Suprapubic skin (tissue), 4 donors: ENCODE measurements around the gene RTL1. TPM values are rescaled to one million over a fixed set of nuclear protein-coding genes. Genes with fewer than 3 reads are reported as not detected.

Experiments
- DNase-seq, 2 donors: peaks; one replicate each; pipeline ENCODE4 v3.0.0-alpha.2; 2019; ENCODE audit warnings: low spot score in 2 of 2
- H3K27ac ChIP-seq: fragments of 200-600 bp; sonication (generic); one replicate; pipeline ENCODE4 v1.5.1; 2019
- H3K27me3 ChIP-seq: fragments of 200-600 bp; sonication (generic); one replicate; pipeline ENCODE4 v1.5.1; 2019
- H3K36me3 ChIP-seq: fragments of 200-600 bp; sonication (generic); one replicate; pipeline ENCODE4 v1.5.1; 2019
- H3K4me1 ChIP-seq: fragments of 200-600 bp; sonication (generic); one replicate; pipeline ENCODE4 v1.5.1; 2019
- H3K4me3 ChIP-seq: fragments of 200-600 bp; sonication (generic); one replicate; pipeline ENCODE4 v1.5.1; 2019; ENCODE audit warnings: mild to moderate bottlenecking
- H3K9me3 ChIP-seq: fragments of 200-600 bp; sonication (generic); one replicate; pipeline ENCODE4 v1.5.1; 2019
- EP300 ChIP-seq: sonication (generic); formaldehyde crosslinking; IDR thresholded peaks from one replicate; pipeline ENCODE4 v1.6.1; 2017; ENCODE audit warnings: antibody characterized with exemption
- POLR2A ChIP-seq, 2 donors: fragments of 450-650 bp; IDR thresholded peaks; one replicate each; pipeline ENCODE4 v1.6.1; 2017; ENCODE audit warnings: antibody characterized with exemption in 2 of 2, mild to moderate bottlenecking in 2 of 2, moderate library complexity in 2 of 2
- POLR2AphosphoS5 ChIP-seq, 3 donors: sonication (generic); formaldehyde crosslinking; IDR thresholded peaks; one replicate each; pipeline ENCODE4 v1.6.1; 2017; ENCODE audit warnings: antibody characterized with exemption in 3 of 3
- WGBS: methylation state at CpG from one replicate; pipeline ENCODE4 v1.1.5; 2018; 5-methylcytosine and 5-hydroxymethylcytosine counted together
- total RNA-seq, 4 donors: library from RNA; depleted of rRNA; stranded (reverse); fragments of >200 nt; gene quantifications; one replicate each; pipeline ENCODE4 v1.1.0, GENCODE V29; 2016
- TF ChIP-seq, protein P1 (sequence below), 2 donors: fragments of 200-600 bp in 1 of 2; fragments of 450-650 bp in 1 of 2; sonication (generic) in 1 of 2; IDR thresholded peaks; one replicate each; pipeline ENCODE4 v1.5.1; 2016 to 2019; ENCODE audit warnings: antibody characterized with exemption in 2 of 2, mild to moderate bottlenecking in 1 of 2, moderate library complexity in 1 of 2

RTL1 gene
- total RNA-seq, 4 donors from 2014 or later: not detected

DNA sequence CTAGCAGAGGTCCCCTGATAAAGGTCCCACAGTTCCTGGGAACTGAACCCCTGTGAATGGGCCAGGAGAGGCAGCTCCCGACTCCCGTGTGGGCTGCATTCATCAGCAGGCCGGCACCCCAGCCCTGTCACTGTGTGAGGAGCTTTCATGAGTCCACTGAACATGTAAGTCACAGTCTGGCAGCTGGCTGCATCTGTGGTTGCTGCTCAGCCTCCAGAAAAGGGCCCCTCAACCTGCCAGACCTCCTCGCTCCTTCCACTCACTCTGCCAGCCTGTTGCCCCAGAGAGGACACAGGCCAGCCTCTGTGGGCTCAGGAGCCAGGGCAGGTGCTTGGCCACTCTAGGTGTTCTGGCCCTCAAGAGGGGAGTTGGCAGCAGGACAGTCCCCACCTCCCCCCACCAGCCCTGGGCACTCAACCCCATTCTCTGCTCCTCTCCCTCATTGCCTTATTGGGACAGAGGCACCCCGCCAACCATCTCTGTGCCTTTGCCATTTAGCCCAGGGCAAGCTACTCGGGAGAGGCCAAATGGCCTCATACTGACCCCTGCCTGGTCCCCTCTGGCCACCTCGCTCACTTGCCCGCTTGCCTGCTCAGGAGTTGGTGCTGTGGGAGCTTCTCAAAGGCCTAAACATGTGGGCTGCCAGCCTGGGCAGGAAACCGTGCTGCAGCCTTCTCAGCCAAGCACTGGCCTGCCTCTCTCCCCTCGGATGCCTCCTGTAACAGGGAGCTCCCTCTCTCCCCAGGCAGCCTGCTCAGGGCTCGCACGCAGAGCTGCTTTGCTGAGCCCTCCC, 1.9 kb downstream of the RTL1 start:
- H3K27me3 ChIP-seq: peaks cover 79% of the 10 kb centered on the region
- 80% methylated on average over 11 of the region's 12 CpGs for WGBS
- peak; percentile 49 to 73 for DNase-seq

DNA sequence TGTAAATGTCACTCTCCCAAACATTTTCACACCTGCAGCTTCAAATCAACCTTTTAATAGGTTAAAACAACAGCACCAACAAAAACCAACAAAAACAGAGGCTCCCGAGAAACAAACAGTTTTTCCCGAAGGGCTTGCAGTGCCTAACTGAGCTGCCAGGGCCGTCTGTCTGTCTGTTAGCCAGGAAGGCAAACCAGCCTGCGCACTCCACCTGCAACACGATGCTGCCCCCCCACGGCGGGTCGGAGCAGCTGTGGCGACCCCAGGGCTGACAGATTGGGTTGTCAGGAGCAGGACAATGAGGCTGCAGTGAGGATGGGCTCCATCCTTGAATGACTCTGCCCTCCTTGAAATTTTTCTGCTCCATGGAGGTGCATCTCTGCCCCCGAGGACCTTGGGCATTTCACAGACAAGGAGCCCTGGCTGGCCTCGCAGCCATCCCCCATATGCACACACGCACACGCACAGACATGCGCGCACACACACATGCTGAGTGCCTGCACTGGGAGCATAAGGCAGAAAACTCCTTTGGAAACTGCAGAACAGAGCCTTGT, 2.6 kb downstream of the RTL1 start:
- 44% methylated on average over 15 of the region's 15 CpGs for WGBS
- H3K9me3 ChIP-seq: no peaks in the 10 kb centered on the region
- DNase-seq: peak in 1 of 2 donors; percentile 55
- peaks cover 14% of the 10 kb centered on the region for H3K4me1 ChIP-seq
- H3K4me3 ChIP-seq: no peak overlapping the region
- TF ChIP-seq, protein P1, sequence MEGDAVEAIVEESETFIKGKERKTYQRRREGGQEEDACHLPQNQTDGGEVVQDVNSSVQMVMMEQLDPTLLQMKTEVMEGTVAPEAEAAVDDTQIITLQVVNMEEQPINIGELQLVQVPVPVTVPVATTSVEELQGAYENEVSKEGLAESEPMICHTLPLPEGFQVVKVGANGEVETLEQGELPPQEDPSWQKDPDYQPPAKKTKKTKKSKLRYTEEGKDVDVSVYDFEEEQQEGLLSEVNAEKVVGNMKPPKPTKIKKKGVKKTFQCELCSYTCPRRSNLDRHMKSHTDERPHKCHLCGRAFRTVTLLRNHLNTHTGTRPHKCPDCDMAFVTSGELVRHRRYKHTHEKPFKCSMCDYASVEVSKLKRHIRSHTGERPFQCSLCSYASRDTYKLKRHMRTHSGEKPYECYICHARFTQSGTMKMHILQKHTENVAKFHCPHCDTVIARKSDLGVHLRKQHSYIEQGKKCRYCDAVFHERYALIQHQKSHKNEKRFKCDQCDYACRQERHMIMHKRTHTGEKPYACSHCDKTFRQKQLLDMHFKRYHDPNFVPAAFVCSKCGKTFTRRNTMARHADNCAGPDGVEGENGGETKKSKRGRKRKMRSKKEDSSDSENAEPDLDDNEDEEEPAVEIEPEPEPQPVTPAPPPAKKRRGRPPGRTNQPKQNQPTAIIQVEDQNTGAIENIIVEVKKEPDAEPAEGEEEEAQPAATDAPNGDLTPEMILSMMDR (IDR thresholded peaks at IDR 0.05): no peak
- TF ChIP-seq EP300 (no peak), POLR2AphosphoS5 (IDR thresholded peaks at IDR 0.05) (no peak), POLR2A (IDR thresholded peaks at IDR 0.05) (no peak)
- peaks cover 82% of the 10 kb centered on the region for H3K27me3 ChIP-seq
- H3K27ac ChIP-seq: no peak overlapping the region
- no peaks in the 10 kb centered on the region for H3K36me3 ChIP-seq

More for the DNA sequence above, 1.9 kb downstream of the RTL1 start:
- Histone ChIP-seq H3K9me3 (no peaks in the 10 kb centered on the region), H3K36me3 (no peaks in the 10 kb centered on the region), H3K27ac (no peak overlapping the region), H3K4me3 (no peak overlapping the region), H3K4me1 (peaks cover 14% of the 10 kb centered on the region)
- TF ChIP-seq, protein P1 (IDR thresholded peaks at IDR 0.05): no peak
- TF ChIP-seq EP300: no peak
- no peak for TF ChIP-seq POLR2A (IDR thresholded peaks at IDR 0.05)
- TF ChIP-seq POLR2AphosphoS5 (IDR thresholded peaks at IDR 0.05): no peak

DNA sequence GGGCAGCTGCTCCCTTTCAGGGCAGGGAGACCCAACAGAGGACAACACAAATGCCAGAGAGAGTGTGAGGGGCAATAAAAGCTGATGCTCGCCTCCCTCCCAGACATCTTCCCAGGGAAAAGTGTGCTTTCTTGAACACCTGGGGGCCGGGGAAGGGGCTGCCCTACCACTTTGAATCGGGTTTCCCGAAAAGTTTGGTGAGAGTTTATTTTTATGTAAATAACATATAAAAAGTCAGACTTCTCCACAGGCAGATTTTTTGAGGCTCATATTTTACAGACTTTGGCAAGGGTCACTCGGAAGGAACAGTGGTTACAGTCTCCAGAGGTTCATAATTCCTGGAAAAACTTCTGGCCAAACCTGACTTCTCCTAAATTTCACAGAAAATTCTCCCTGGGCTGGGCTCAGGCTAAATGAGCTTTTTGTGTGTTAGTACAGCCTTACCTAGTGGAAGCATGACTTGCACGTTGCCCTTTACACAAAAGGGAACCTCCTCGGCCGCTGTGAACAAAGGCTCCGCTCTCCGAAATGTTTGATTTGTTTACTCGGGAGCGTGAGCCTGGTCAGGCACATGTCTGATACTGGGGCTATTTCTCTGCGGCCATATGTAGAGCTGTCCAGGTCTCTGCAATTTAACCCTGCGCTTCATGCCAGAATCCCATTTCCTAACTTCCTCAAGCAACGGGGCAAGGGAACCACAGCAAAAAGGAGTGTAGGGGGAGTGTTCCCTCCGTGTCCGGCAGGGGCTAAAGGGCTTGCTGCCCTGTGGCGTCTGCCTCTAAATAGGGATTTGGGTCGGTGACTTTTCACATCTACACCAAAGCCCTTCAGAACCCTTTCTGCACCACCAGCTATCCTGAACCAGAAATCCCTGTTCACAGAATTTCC, 3.4 kb downstream of the RTL1 start:
- WGBS: 49% methylated on average over 19 of the region's 19 CpGs
- Histone ChIP-seq H3K9me3 (no peaks in the 10 kb centered on the region), H3K4me1 (peaks cover 14% of the 10 kb centered on the region), H3K27me3 (peaks cover 82% of the 10 kb centered on the region), H3K4me3 (no peak overlapping the region), H3K27ac (no peak overlapping the region), H3K36me3 (no peaks in the 10 kb centered on the region)
- TF ChIP-seq EP300 (no peak), POLR2AphosphoS5 (IDR thresholded peaks at IDR 0.05) (no peak), POLR2A (IDR thresholded peaks at IDR 0.05) (no peak)
- TF ChIP-seq, protein P1 (IDR thresholded peaks at IDR 0.05): no peak
- peak in 1 of 2 donors; percentile 39 for DNase-seq

DNA sequence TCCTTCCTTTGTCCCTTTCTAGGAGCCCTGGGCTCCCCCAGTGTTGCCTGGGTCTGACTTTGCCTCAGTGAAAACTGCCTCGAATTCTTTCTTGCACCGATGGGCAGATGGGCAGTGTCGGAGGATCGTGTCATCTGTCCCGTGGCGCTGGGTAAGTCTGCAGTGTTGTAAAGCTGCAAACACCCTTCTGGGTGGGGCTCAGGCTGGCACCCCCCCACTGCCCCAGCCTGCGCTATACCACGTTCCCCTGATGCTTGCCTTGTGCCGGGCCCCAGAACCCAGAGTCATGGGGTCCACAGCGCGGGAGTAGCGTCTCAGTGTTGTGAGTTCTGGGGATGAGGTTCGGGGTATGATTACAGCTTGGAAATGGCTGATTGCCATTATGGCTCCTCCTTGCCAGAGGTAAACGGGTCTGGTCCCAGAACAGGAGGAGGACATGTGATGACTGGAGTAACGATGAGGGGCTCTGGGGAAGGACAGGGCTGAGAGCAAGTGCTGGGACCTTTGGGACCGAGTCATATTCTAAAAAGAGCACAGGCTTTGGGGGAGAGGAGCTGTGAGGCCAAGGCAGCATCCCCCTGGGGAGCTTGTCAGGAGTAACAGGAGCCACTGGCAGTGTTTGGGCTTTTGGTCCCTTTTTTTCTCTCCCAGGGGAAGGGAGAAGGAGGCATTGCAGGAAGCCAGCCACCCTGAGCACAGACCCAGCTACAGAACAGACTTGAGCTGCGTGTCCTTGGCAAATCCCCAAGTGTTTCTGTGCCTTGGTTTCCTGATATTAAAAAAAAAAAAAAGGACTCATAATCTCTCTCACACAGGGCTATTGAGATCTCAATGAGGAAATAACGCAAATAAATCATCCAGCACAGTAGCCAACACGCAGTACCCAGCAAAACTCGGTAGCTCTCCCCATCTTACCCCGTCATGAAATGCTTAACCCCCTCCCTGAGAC, 4.3 kb downstream of the RTL1 start:
- TF ChIP-seq POLR2A (IDR thresholded peaks at IDR 0.05): no peak
- no peak overlapping the region for H3K4me3 ChIP-seq
- no peak overlapping the region for H3K27ac ChIP-seq
- DNase-seq: no peak
- H3K9me3 ChIP-seq: no peaks in the 10 kb centered on the region
- 55% methylated on average over 21 of the region's 21 CpGs for WGBS
- no peaks in the 10 kb centered on the region for H3K36me3 ChIP-seq
- H3K27me3 ChIP-seq: peaks cover 76% of the 10 kb centered on the region
- H3K4me1 ChIP-seq: peaks cover 14% of the 10 kb centered on the region

DNA sequence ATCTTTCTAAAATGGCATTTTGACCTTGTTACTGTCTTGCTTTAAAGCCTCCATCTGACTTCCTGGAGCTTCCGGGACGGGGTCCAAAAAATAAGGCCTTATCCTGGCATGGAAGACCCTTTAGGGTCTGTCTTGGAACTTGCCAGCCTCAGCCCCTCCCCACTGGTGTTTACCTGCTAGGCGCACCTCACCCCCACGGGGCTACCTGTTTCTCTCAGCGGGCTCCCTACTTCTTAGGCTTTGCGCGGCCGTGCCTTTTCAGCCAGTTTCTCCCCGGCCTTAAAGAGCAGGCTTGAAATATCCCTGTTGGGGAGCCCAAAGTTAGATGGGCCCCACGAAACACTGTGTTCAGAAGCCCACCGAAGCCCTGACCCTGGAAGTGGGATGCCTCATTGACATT, 5.1 kb downstream of the RTL1 start:
- Histone ChIP-seq H3K36me3 (no peaks in the 10 kb centered on the region), H3K27ac (no peak overlapping the region), H3K27me3 (peaks cover 69% of the 10 kb centered on the region), H3K4me3 (no peak overlapping the region), H3K9me3 (no peaks in the 10 kb centered on the region), H3K4me1 (peaks cover 14% of the 10 kb centered on the region)
- TF ChIP-seq POLR2A (IDR thresholded peaks at IDR 0.05): no peak
- no peak for TF ChIP-seq EP300
- TF ChIP-seq, protein P1 (IDR thresholded peaks at IDR 0.05): no peak
- TF ChIP-seq POLR2AphosphoS5 (IDR thresholded peaks at IDR 0.05): no peak
- DNase-seq: peak in 1 of 2 donors; percentile 40
- 60% methylated on average over 11 of the region's 11 CpGs for WGBS
